ENCODE measurements around the gene MAPK7.

MAPK7 gene

GRCh38 chr17:19418251-19418992, 40.1 kb downstream of the MAPK7 start:
- no peak for DNase-seq (ENCODE audit: low read depth)

- DNase-seq (ENCODE audit: low read depth): no peak
Observed at GRCh38 chr17:19421219-19421618, 42.9 kb downstream of the MAPK7 start.

DNA sequence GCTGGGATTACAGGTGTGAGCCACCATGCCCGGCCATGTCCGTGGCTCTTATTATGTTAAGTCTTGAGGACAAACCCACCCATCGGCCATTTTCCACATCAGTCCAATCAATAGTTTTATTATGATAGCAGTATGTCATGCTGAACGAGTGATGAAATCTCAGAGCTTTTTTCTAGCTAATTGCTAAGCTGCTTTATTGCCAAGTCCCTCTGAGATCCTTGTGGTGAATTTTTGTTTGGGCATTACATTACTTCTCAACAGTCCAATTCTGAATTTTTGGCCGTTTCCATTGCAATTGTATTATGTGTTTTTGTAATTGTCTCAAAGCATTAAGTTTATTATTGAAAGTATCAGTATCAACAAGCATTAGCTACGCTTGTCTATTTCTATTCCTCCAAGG, 43.6 kb downstream of the MAPK7 start:
- no peak for DNase-seq (ENCODE audit: low read depth)

DNA sequence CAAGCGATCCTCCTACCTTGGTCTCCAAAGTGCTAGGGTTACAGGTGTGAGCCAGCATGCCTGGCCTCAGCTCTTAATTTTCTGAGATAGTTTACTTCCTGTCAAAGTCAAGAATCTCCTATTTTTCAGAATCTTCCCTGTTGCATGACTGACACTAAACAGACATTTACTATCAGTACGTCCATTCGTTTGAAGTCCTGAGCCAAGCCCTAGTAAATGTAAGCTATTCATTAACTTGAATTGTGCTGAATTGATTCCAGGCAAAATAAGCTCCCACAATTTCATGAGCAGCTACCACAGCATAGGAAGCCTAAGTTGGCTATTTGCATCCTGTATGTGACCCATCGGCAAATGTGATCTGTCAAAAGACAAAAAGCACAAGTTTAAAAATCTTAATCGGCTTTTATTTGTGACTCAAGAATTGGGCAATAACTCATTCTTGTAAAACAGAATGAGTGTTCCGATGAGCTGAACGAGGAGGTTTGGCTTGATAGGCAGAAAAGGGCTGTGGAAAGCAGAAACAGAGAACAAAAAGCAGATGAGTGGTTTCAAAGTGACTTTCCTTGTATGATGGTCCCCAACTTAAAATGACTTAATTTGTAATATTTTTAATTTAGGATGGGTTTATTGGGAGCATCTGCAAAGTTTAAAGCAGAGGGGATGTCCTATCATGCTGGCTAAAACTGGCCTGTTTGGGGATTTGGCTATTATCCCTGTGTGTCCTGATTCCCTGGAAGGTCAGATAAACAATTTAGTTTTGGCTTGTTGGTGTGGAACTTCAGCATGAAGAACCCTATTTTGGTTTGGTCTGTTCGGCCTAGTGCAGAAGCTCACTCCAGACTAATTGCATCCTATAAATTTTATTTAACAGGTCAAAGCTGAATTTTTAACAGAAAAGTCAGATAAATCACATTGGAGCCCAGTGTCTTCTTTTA, 46.9 kb downstream of the MAPK7 start:
- DNase-seq (ENCODE audit: low read depth): no peak

DNA sequence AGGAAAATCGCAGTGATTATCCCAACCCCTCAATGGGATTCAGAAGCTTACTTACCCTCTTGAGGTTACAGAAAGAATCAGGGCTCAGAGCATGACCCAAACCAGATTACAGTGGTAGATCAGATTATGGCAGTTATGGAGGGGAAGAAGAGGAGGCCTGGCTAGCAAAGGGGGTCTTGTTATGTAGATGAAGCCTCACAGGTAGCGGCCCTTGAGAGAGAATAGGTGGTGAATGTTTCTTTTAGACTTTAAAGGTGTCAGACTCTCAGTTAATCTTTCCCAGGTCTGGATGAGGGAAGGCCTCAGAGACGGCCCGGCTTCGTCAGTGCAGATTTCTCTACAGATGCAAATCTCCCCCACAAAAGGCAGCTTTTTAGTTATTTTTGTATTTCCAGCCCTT, 48.3 kb downstream of the MAPK7 start:
- no peak for DNase-seq (ENCODE audit: low read depth)

GRCh38 chr17:19431691-19432090, 53.4 kb downstream of the MAPK7 start:
- no peak for DNase-seq (ENCODE audit: low read depth)
